Nephron (organoid): Measurements from ENCODE around the gene FAM53C.

ENCODE experiments used
- H3K27ac Mint-ChIP-seq, 3 experiments: 2 replicates each; pipeline ENCODE4 v1.8.0; 2020; ENCODE audit warnings: mixed read lengths in 3 of 3, mild to moderate bottlenecking in 2 of 3, moderate library complexity in 1 of 3
- H3K27me3 Mint-ChIP-seq: 2 replicates; pipeline ENCODE4 v1.8.0; 2021; ENCODE audit warnings: low read depth, mild to moderate bottlenecking, moderate library complexity, mixed read lengths
- H3K36me3 Mint-ChIP-seq: 2 replicates; pipeline ENCODE4 v1.8.0; 2020; ENCODE audit warnings: low read depth, mixed read lengths
- H3K4me1 Mint-ChIP-seq: 2 replicates; pipeline ENCODE4 v1.8.0; 2020; ENCODE audit warnings: mixed read lengths
- H3K4me3 Mint-ChIP-seq, 3 experiments: 2 replicates each; pipeline ENCODE4 v1.8.0; 2020; ENCODE audit warnings: mild to moderate bottlenecking in 3 of 3, mixed read lengths in 3 of 3, moderate library complexity in 2 of 3
- H3K9me3 Mint-ChIP-seq: 2 replicates; pipeline ENCODE4 v1.8.0; 2020; ENCODE audit warnings: mixed read lengths
- CTCF ChIP-seq, 3 experiments: fragments of 200-600 bp; sonication (generic); IDR thresholded peaks; one replicate each; pipeline ENCODE4 v1.5.0; 2021; ENCODE audit warnings: antibody characterized with exemption in 3 of 3; ENCODE audit not compliant: unreplicated experiment in 3 of 3

The FAM53C gene

GRCh38 chr5:138371454-138371853 is 33.4 kb downstream of the FAM53C start:
- Mint-ChIP-seq H3K27ac (no peak overlapping the region), H3K4me3 (no peak overlapping the region), H3K4me1 (peaks cover 33% of the 10 kb centered on the region), H3K9me3 (no peaks in the 10 kb centered on the region), H3K36me3 (peaks cover 20% of the 10 kb centered on the region), H3K27me3 (no peaks in the 10 kb centered on the region)
- no peak for TF ChIP-seq CTCF (IDR thresholded peaks at IDR 0.05; ENCODE audit: unreplicated experiment in 3 of 3)

- no peaks in the 10 kb centered on the region for H3K9me3 Mint-ChIP-seq
- H3K27ac Mint-ChIP-seq, result peak overlapping the region in 1 of 3 experiments; percentile 48
- H3K36me3 Mint-ChIP-seq, result peaks cover 26% of the 10 kb centered on the region
- H3K4me1 Mint-ChIP-seq, result peaks cover 27% of the 10 kb centered on the region
- H3K27me3 Mint-ChIP-seq, result no peaks in the 10 kb centered on the region
- TF ChIP-seq CTCF (IDR thresholded peaks at IDR 0.05; ENCODE audit: unreplicated experiment in 3 of 3), result no peak
- no peak overlapping the region for H3K4me3 Mint-ChIP-seq
Measured at GRCh38 chr5:138372225-138372624, 34.2 kb downstream of the FAM53C start.

- peaks cover 30% of the 10 kb centered on the region for H3K36me3 Mint-ChIP-seq
- TF ChIP-seq CTCF (IDR thresholded peaks at IDR 0.05; ENCODE audit: unreplicated experiment in 3 of 3), result no peak
- H3K4me3 Mint-ChIP-seq, result no peak overlapping the region
- H3K9me3 Mint-ChIP-seq, result no peaks in the 10 kb centered on the region
- peaks cover 27% of the 10 kb centered on the region for H3K4me1 Mint-ChIP-seq
- H3K27ac Mint-ChIP-seq, result peak overlapping the region in 1 of 3 experiments; percentile 48
- H3K27me3 Mint-ChIP-seq, result no peaks in the 10 kb centered on the region
Measured at GRCh38 chr5:138372653-138373052, 34.6 kb downstream of the FAM53C start.

- Mint-ChIP-seq H3K27me3 (no peaks in the 10 kb centered on the region), H3K4me3 (no peak overlapping the region), H3K4me1 (no peaks in the 10 kb centered on the region), H3K27ac (no peak overlapping the region), H3K9me3 (no peaks in the 10 kb centered on the region), H3K36me3 (peaks cover 76% of the 10 kb centered on the region)
- no peak for TF ChIP-seq CTCF (IDR thresholded peaks at IDR 0.05; ENCODE audit: unreplicated experiment in 3 of 3)
Measured at GRCh38 chr5:138382347-138382746, 44.3 kb downstream of the FAM53C start.

DNA sequence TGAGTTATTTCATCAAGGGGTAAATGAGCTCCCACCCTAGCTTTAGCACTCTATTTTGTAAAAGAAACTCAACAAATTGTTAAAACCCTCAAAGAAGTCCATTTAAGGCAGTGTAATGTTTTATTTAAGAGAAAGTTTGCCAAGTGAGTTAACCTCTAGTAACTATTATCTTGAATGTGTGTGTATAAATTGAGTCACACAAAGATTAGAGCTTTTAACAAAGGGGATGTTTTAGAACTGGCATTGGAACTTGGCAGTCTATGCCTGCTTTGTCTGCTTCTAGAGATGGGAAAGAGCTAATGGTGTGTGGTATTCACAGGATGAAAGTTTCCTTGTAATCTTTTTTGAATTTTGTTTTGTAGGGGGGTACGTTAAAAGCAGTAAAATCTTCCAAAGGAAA is 47.6 kb downstream of the FAM53C start:
- H3K4me1 Mint-ChIP-seq, result no peaks in the 10 kb centered on the region
- no peak overlapping the region for H3K27ac Mint-ChIP-seq
- no peaks in the 10 kb centered on the region for H3K9me3 Mint-ChIP-seq
- H3K36me3 Mint-ChIP-seq, result peaks cover 73% of the 10 kb centered on the region
- no peak for TF ChIP-seq CTCF (IDR thresholded peaks at IDR 0.05; ENCODE audit: unreplicated experiment in 3 of 3)
- H3K4me3 Mint-ChIP-seq, result no peak overlapping the region
- no peaks in the 10 kb centered on the region for H3K27me3 Mint-ChIP-seq

- H3K27ac Mint-ChIP-seq, result no peak overlapping the region
- no peak overlapping the region for H3K4me3 Mint-ChIP-seq
- no peaks in the 10 kb centered on the region for H3K9me3 Mint-ChIP-seq
- no peak for TF ChIP-seq CTCF (IDR thresholded peaks at IDR 0.05; ENCODE audit: unreplicated experiment in 3 of 3)
- no peaks in the 10 kb centered on the region for H3K27me3 Mint-ChIP-seq
- peaks cover 3% of the 10 kb centered on the region for H3K4me1 Mint-ChIP-seq
- H3K36me3 Mint-ChIP-seq, result peaks cover 71% of the 10 kb centered on the region
Measured at GRCh38 chr5:138386290-138386689, 48.2 kb downstream of the FAM53C start.
